Heart right ventricle (tissue), 16 donors: Measurements from ENCODE around the gene RBM4. TPM values are rescaled to one million over a fixed set of nuclear protein-coding genes. Genes with fewer than 3 reads are reported as not detected.

Source experiments
- ATAC-seq, 8 donors: fragments of 200-7000 bp; cut with Tn5 transposase; one replicate each; pipeline ENCODE4 v1.9.1; 2020; ENCODE audit warnings: mild to moderate bottlenecking in 8 of 8, moderate library complexity in 8 of 8, moderate number of reproducible peaks in 1 of 8
- DNase-seq, 2 donors: peaks; one replicate each; pipeline ENCODE4 v3.0.0-alpha.2; 2020
- H3K27ac ChIP-seq, 10 donors: fragments of 200-600 bp; sonication (generic) in 2 of 10; one replicate each; pipeline versions ENCODE4 v1.5.0 to v1.8.0; 2020 to 2022; ENCODE audit warnings: mild to moderate bottlenecking in 3 of 10
- H3K27me3 ChIP-seq, 7 donors: fragments of 200-600 bp; one replicate each; pipeline ENCODE4 v1.8.0; 2021 to 2022; ENCODE audit warnings: mild to moderate bottlenecking in 2 of 7
- H3K36me3 ChIP-seq, 9 donors: fragments of 200-600 bp; sonication (generic) in 1 of 9; one replicate each; pipeline versions ENCODE4 v1.5.0 to v1.8.0; 2020 to 2022; ENCODE audit warnings: mild to moderate bottlenecking in 2 of 9
- H3K4me1 ChIP-seq, 9 donors: fragments of 200-600 bp; sonication (generic) in 1 of 9; one replicate each; pipeline versions ENCODE4 v1.5.0 to v1.8.0; 2020 to 2022; ENCODE audit warnings: mild to moderate bottlenecking in 4 of 9
- H3K4me3 ChIP-seq, 10 donors: fragments of 200-600 bp; sonication (generic) in 2 of 10; one replicate each; pipeline versions ENCODE4 v1.5.0 to v1.8.0; 2020 to 2022; ENCODE audit warnings: mild to moderate bottlenecking in 7 of 10, moderate library complexity in 2 of 10
- H3K9me3 ChIP-seq, 11 donors: fragments of 200-600 bp in 10 of 11; sonication (generic) in 2 of 11; one replicate each; pipeline versions ENCODE4 v1.5.0 to v1.8.0; 2013 to 2022; ENCODE audit warnings: mild to moderate bottlenecking in 2 of 11, control low read depth in 1 of 11, moderate library complexity in 1 of 11
- CTCF ChIP-seq, 9 donors: fragments of 200-600 bp; sonication (generic) in 2 of 9; IDR thresholded peaks; one replicate each; pipeline versions ENCODE4 v1.5.0 to v1.8.0; 2021 to 2022; ENCODE audit warnings: antibody characterized with exemption in 9 of 9, mild to moderate bottlenecking in 5 of 9, moderate library complexity in 1 of 9
- WGBS, 2 donors: extraction: QIAGEN DNeasy Blood & Tissue Kit; methylation state at CpG; one replicate each; pipeline ENCODE4 v1.1.7; 2013; ENCODE audit warnings: inconsistent platforms in 1 of 2; 5-methylcytosine and 5-hydroxymethylcytosine counted together
- intact Hi-C, 10 donors: fragments of 100-400 bp; cut with DNase I; formaldehyde crosslinking; loops; one replicate each; pipeline versions ENCODE4 v1.11.1 to v1.14.2; 2022
- polyA plus RNA-seq, 2 donors: library from polyadenylated mRNA; stranded (reverse); fragments of 200-250 nt; gene quantifications; one replicate each; pipeline ENCODE4 v1.2.3, GENCODE V29; 2013
- total RNA-seq, 10 donors: library from RNA; stranded (reverse); fragmentation: NEBNext Ultra II Directional in 3 of 10; extraction: Animal tissue kit (Norgen Biotek cat#: 25700) in 3 of 10; gene quantifications; one replicate each; pipeline versions ENCODE4 v1.2.1 to v1.2.4, GENCODE V29; 2021 to 2023
- donor health status: Arrhythmogenic right ventricular cardiomyopathy.
- donor health status: ischemic (EF 13 %, LVEDD 7.1; RV severe dilation, severe dysfunction).
- donor health status: healthy with polysubstance abuse.
- donor health status: DM: no; HTN: yes; CAD: no.
- donor health status: DM: no; HTN: no; CAD: no.
- donor health status: ischemic (EF 25% LVEDD 6.9; RV normal size, moderate dysfunction).
- donor health status: ischemic (EF 25% LVEDD 5.7; RV mildly dilated, moderate dysfunction).
- donor health status: healthy.
- donor health status: DM: yes; HTN: yes; CAD: no.
- donor health status: Ischemic cardiomyopathy.
- donor health status: ischemic (EF 35%, LVEDD 5.7; RV mildly dilated, moderate dysfunction).
- donor health status: nonischemic (EF 11% LVEDD 7.7; RV severe dilation, severe dysfunction).
- donor health status: DM: yes; HTN: yes; CAD: no.
- donor health status: PGD.
- donor health status: ischemic (EF 29% LVEDD 5.4; RV normal size, mild dysfunction).
- donor health status: nonischemic (EF 23%, LVEDD 6.1; RV moderate dilation, normal function).

Gene RBM4
- total and polyA plus RNA-seq, 12 donors = 37.9 to 77.0 (median 55.3) TPM

- ATAC-seq (no peak), DNase-seq (no peak)
- no peak overlapping the region for H3K27ac ChIP-seq
- no peak overlapping the region for H3K4me3 ChIP-seq
- WGBS, 2 donors = 96 to 97% methylated on average over 25 of the region's 25 CpGs
- H3K9me3 ChIP-seq = no peaks in the 10 kb centered on the region
- TF ChIP-seq CTCF (IDR thresholded peaks at IDR 0.05) = no peak
- H3K27me3 ChIP-seq = no peaks in the 10 kb centered on the region
- intact Hi-C loops = no loop called here
- peaks cover 0 to 100% (median 60%) of the 10 kb centered on the region in 9 donors for H3K36me3 ChIP-seq
- peaks cover 22 to 50% (median 38%) of the 10 kb centered on the region in 9 donors for H3K4me1 ChIP-seq
These were observed 12.1 kb upstream of the RBM4 start for GRCh38 chr11:66626382-66626781.

GRCh38 chr11:66626926-66627325, 11.6 kb upstream of the RBM4 start:
- no peak for DNase-seq
- ATAC-seq = peak in 2 of 8 donors; percentile 27 to 37
- WGBS, 2 donors = 88% methylated on average over 7 of the region's 7 CpGs
- no peak for TF ChIP-seq CTCF (IDR thresholded peaks at IDR 0.05)
- Histone ChIP-seq H3K27me3 (no peaks in the 10 kb centered on the region), H3K36me3 (peaks cover 0 to 100% (median 60%) of the 10 kb centered on the region in 9 donors), H3K4me1 (peaks cover 20 to 45% (median 35%) of the 10 kb centered on the region in 9 donors), H3K9me3 (no peaks in the 10 kb centered on the region), H3K27ac (no peak overlapping the region), H3K4me3 (no peak overlapping the region)
- intact Hi-C loops = no loop called here

GRCh38 chr11:66628061-66628603, 10.4 kb upstream of the RBM4 start:
- Histone ChIP-seq H3K4me3 (no peak overlapping the region), H3K4me1 (peaks cover 15 to 33% (median 24%) of the 10 kb centered on the region in 9 donors), H3K9me3 (no peaks in the 10 kb centered on the region), H3K36me3 (peaks cover 0 to 97% (median 60%) of the 10 kb centered on the region in 9 donors), H3K27me3 (no peaks in the 10 kb centered on the region), H3K27ac (no peak overlapping the region)
- DNase-seq (no peak), ATAC-seq (no peak)
- 79 to 91% methylated on average over 7 of the region's 7 CpGs for WGBS, 2 donors
- intact Hi-C loops = no loop called here
- TF ChIP-seq CTCF (IDR thresholded peaks at IDR 0.05) = no peak

- Histone ChIP-seq H3K9me3 (no peaks in the 10 kb centered on the region), H3K4me1 (peaks cover 3 to 20% (median 12%) of the 10 kb centered on the region in 9 donors), H3K4me3 (no peak overlapping the region), H3K36me3 (peaks cover 0 to 97% (median 54%) of the 10 kb centered on the region in 9 donors), H3K27ac (no peak overlapping the region), H3K27me3 (no peaks in the 10 kb centered on the region)
- intact Hi-C loops = no loop called here
- DNase-seq (no peak), ATAC-seq (no peak)
- WGBS, 2 donors = 85 to 86% methylated on average over 2 of the region's 2 CpGs
- TF ChIP-seq CTCF (IDR thresholded peaks at IDR 0.05) = no peak
These were observed 9.1 kb upstream of the RBM4 start for GRCh38 chr11:66629356-66629755.
